Tibial artery (tissue), 4 donors: ENCODE measurements around the gene MST1.

ENCODE experiments used
- DNase-seq, 2 donors: peaks; one replicate each; pipeline ENCODE4 v3.0.0-alpha.2; 2019
- H3K27ac ChIP-seq, 2 donors: fragments of 200-600 bp; sonication (generic) in 1 of 2; 1 replicate in 1 of 2; 2 replicates in 1 of 2; pipeline ENCODE4 v1.5.1; 2018 to 2019; ENCODE audit warnings: mild to moderate bottlenecking in 1 of 2
- H3K27me3 ChIP-seq, 2 donors: fragments of 200-600 bp; sonication (generic) in 1 of 2; one replicate each; pipeline versions ENCODE4 v1.5.1 to v1.6.0; 2016 to 2019
- H3K36me3 ChIP-seq, 3 donors: fragments of 200-600 bp; sonication (generic) in 2 of 3; one replicate each; pipeline ENCODE4 v1.5.1; 2016 to 2019; ENCODE audit warnings: mild to moderate bottlenecking in 2 of 3
- H3K4me1 ChIP-seq, 4 donors: fragments of 200-600 bp; sonication (generic) in 2 of 4; 1 replicate in 3 of 4; 2 replicates in 1 of 4; pipeline ENCODE4 v1.5.1; 2016 to 2019
- H3K4me3 ChIP-seq, 2 donors: fragments of 200-600 bp; sonication (generic) in 1 of 2; 1 replicate in 1 of 2; 2 replicates in 1 of 2; pipeline ENCODE4 v1.5.1; 2018 to 2019; ENCODE audit warnings: mild to moderate bottlenecking in 2 of 2
- H3K9me3 ChIP-seq, 3 donors: fragments of 200-600 bp; sonication (generic) in 1 of 3; one replicate each; pipeline ENCODE4 v1.5.1; 2016 to 2019
- CTCF ChIP-seq, 2 experiments: fragments of 200-600 bp in 1 of 2; fragments of 450-650 bp in 1 of 2; IDR thresholded peaks; one replicate each; pipeline ENCODE4 v1.5.1; 2017 to 2019; ENCODE audit warnings: antibody characterized with exemption in 2 of 2, mild to moderate bottlenecking in 1 of 2, moderate library complexity in 1 of 2
- intact Hi-C: fragments of 100-400 bp; cut with DNase I; formaldehyde crosslinking; loops from one replicate; pipeline ENCODE4 v1.15.0; 2023; ENCODE audit warnings: low total_unique reads

The MST1 gene

GRCh38 chr3:49689046-49689907 is at the start of gene MST1, which contains the start of gene RNF123:
Gene MST1 (minus strand): TSS chr3:49689474. CDS start chr3:49688691, 783 bp downstream.
Gene RNF123 (plus strand): TSS chr3:49689557. CDS start chr3:49691166, 1,609 bp downstream.
- Histone ChIP-seq H3K4me3 (peak within 1 kb of the TSS; percentile 81 to 91), H3K4me1 (peaks cover 0 to 48% (median 33%) of the 10 kb centered on the region in 4 donors), H3K9me3 (no peaks in the 10 kb centered on the region), H3K27ac (peak within 1 kb of the TSS; percentile 84 to 85), H3K27me3 (no peaks in the 10 kb centered on the region), H3K36me3 (peaks cover 0 to 6% (median 0%) of the 10 kb centered on the region in 3 donors)
- DNase-seq: peak; percentile 79 to 92
- intact Hi-C loops: no loop called here
- TF ChIP-seq CTCF (IDR thresholded peaks at IDR 0.05): peak; percentile 28 to 30

GRCh38 chr3:49738067-49738713 is 48.9 kb upstream of the MST1 start:
- Histone ChIP-seq H3K27me3 (no peaks in the 10 kb centered on the region), H3K36me3 (peaks cover 42 to 60% (median 50%) of the 10 kb centered on the region in 3 donors), H3K4me3 (no peak overlapping the region), H3K27ac (no peak overlapping the region), H3K4me1 (peaks cover 0 to 12% (median 0%) of the 10 kb centered on the region in 4 donors), H3K9me3 (no peaks in the 10 kb centered on the region)
- no peak for TF ChIP-seq CTCF (IDR thresholded peaks at IDR 0.05)
- intact Hi-C loops: no loop called here
- DNase-seq: no peak

- Histone ChIP-seq H3K4me3 (no peak overlapping the region), H3K36me3 (peaks cover 68 to 84% (median 81%) of the 10 kb centered on the region in 3 donors), H3K4me1 (no peaks in the 10 kb centered on the region), H3K27me3 (no peaks in the 10 kb centered on the region), H3K27ac (no peak overlapping the region), H3K9me3 (no peaks in the 10 kb centered on the region)
- no peak for DNase-seq
- TF ChIP-seq CTCF (IDR thresholded peaks at IDR 0.05): no peak
- intact Hi-C loops: no loop called here
Observed at GRCh38 chr3:49734752-49735151, 45.5 kb upstream of the MST1 start.

- DNase-seq: peak in 1 of 2 donors; percentile 3
- Histone ChIP-seq H3K27ac (no peak overlapping the region), H3K9me3 (no peaks in the 10 kb centered on the region), H3K4me1 (no peaks in the 10 kb centered on the region), H3K27me3 (no peaks in the 10 kb centered on the region), H3K4me3 (no peak overlapping the region), H3K36me3 (peaks cover 68 to 95% (median 81%) of the 10 kb centered on the region in 3 donors)
- intact Hi-C loops: no loop called here
- TF ChIP-seq CTCF (IDR thresholded peaks at IDR 0.05): no peak
Observed at GRCh38 chr3:49733551-49733950, 44.3 kb upstream of the MST1 start.

- no peaks in the 10 kb centered on the region for H3K4me1 ChIP-seq
- intact Hi-C loops: no loop called here
- peaks cover 65 to 96% (median 81%) of the 10 kb centered on the region in 3 donors for H3K36me3 ChIP-seq
- no peak overlapping the region for H3K27ac ChIP-seq
- no peaks in the 10 kb centered on the region for H3K9me3 ChIP-seq
- no peak for TF ChIP-seq CTCF (IDR thresholded peaks at IDR 0.05)
- DNase-seq: peak in 1 of 2 donors; percentile 41
- H3K27me3 ChIP-seq: no peaks in the 10 kb centered on the region
- no peak overlapping the region for H3K4me3 ChIP-seq
Observed at GRCh38 chr3:49732597-49732996, 43.3 kb upstream of the MST1 start.
